ENCODE results near the gene NOP16. TPM values are rescaled to one million over a fixed set of nuclear protein-coding genes. Genes with fewer than 3 reads are reported as not detected.

The NOP16 gene
- total RNA-seq, 1 experiment from 2014 or later = 103 TPM

GRCh38 chr5:176365351-176366231, 22.8 kb downstream of the NOP16 start, which contains the start of gene ARL10:
TSS of gene ARL10 (plus strand) at chr5:176365487. CDS start at chr5:176365564, 77 bp downstream.
- CTCF ChIA-PET = no interaction called here
- Histone ChIP-seq H3K27ac (ENCODE audit: low read length) (no peak within 1 kb of the TSS), H4K20me1 (ENCODE audit: low read length) (no peaks in the 10 kb centered on the region), H3K79me2 (ENCODE audit: low read length) (peaks cover 9% of the 10 kb centered on the region), H3K9me2 (replicated peaks; ENCODE audit: low read length) (no peaks in the 10 kb centered on the region), H3K4me2 (ENCODE audit: low read length) (peak within 1 kb of the TSS; percentile 60), H3K9ac (ENCODE audit: low read length) (no peak within 1 kb of the TSS), H3F3A (ENCODE audit: low read length, unreplicated experiment) (no peaks in the 10 kb centered on the region), H2AFZ (ENCODE audit: low read length) (no peak within 1 kb of the TSS), H3K4me1 (ENCODE audit: insufficient read depth, low read length) (peaks cover 6% of the 10 kb centered on the region; the same call in 1 of the 2 replicates), H3K9me3 (ENCODE audit: low read length) (no peaks in the 10 kb centered on the region), H3K27me3 (ENCODE audit: low read length) (no peaks in the 10 kb centered on the region), H3K4me3 (ENCODE audit: low read length) (peak within 1 kb of the TSS; percentile 27; the same call in 1 of the 2 replicates), H3K36me3 (ENCODE audit: low read depth, low read length) (no peaks in the 10 kb centered on the region)
- no peak for TF ChIP-seq CTCF (conservative IDR thresholded peaks at IDR 0.05; ENCODE audit: low read depth, low read length)
- no peak for TF ChIP-seq EZH2 (IDR thresholded peaks at IDR 0.05; ENCODE audit: low read length, unreplicated experiment)
- TF ChIP-seq EZH2phosphoT487 (IDR thresholded peaks at IDR 0.05; ENCODE audit: borderline replicate concordance, low read length) = no peak
- no TSS peak for BruUV-seq (replicated peaks)
- DNase-seq (no peak), ATAC-seq (peak; percentile 3; the same call in 1 of the 2 replicates)
- intact Hi-C loops (cut with micrococcal nuclease) = no loop called here
- POLR2A ChIA-PET (ENCODE audit: unreplicated experiment) = no interaction called here

- no TSS peak for BruUV-seq (replicated peaks)
- Histone ChIP-seq H3K27ac (ENCODE audit: low read length) (no peak overlapping the region), H3K9me3 (ENCODE audit: low read length) (no peaks in the 10 kb centered on the region), H3F3A (ENCODE audit: low read length, unreplicated experiment) (no peaks in the 10 kb centered on the region), H2AFZ (ENCODE audit: low read length) (no peak overlapping the region), H3K36me3 (ENCODE audit: low read depth, low read length) (no peaks in the 10 kb centered on the region), H3K4me2 (ENCODE audit: low read length) (peak overlapping the region; percentile 54), H3K4me1 (ENCODE audit: insufficient read depth, low read length) (peaks cover 7% of the 10 kb centered on the region; the same call in 1 of the 2 replicates), H3K9me2 (replicated peaks; ENCODE audit: low read length) (no peaks in the 10 kb centered on the region), H3K79me2 (ENCODE audit: low read length) (peaks cover 17% of the 10 kb centered on the region), H3K27me3 (ENCODE audit: low read length) (no peaks in the 10 kb centered on the region), H3K9ac (ENCODE audit: low read length) (no peak overlapping the region), H3K4me3 (ENCODE audit: low read length) (peak overlapping the region; percentile 27; the same call in 1 of the 2 replicates), H4K20me1 (ENCODE audit: low read length) (0 out of 2 replicates have a peak, but pooled peaks cover under 1% of the 10 kb centered on the region)
- DNase-seq (no peak), ATAC-seq (no peak)
- intact Hi-C loops (cut with micrococcal nuclease) = no loop called here
- TF ChIP-seq EZH2phosphoT487 (IDR thresholded peaks at IDR 0.05; ENCODE audit: borderline replicate concordance, low read length) (no peak), EZH2 (IDR thresholded peaks at IDR 0.05; ENCODE audit: low read length, unreplicated experiment) (no peak), CTCF (conservative IDR thresholded peaks at IDR 0.05; ENCODE audit: low read depth, low read length) (no peak)
- POLR2A ChIA-PET (ENCODE audit: unreplicated experiment) = no interaction called here
- CTCF ChIA-PET = no interaction called here
Measured at GRCh38 chr5:176364765-176365350, 23.5 kb downstream of the NOP16 start.

Measured in PC-3 (cell line).